GM23338 (cell line): ENCODE results near the gene RAB29. TPM values are rescaled to one million over a fixed set of nuclear protein-coding genes. Genes with fewer than 3 reads are reported as not detected.

ENCODE experiments used
- ATAC-seq: fragments of 200-7000 bp; cut with Tn5 transposase; 3 replicates; pipeline ENCODE4 v1.9.1; 2020
- DNase-seq: peaks from one replicate; pipeline ENCODE4 v3.0.0-alpha.2; 2015; ENCODE audit warnings: low spot score
- H2AFZ ChIP-seq: fragments of 200-600 bp; sonication (generic); 2 replicates; pipeline ENCODE4 v1.8.0; 2016; ENCODE audit warnings: antibody characterized with exemption, mild to moderate bottlenecking, moderate library complexity
- H3F3A ChIP-seq: fragments of 200-600 bp; sonication (generic); replicated peaks from 2 replicates; pipeline ENCODE4 v1.8.0; 2017; ENCODE audit warnings: antibody characterized with exemption, mixed run types, low read depth
- H3K27ac ChIP-seq: fragments of 200-600 bp; sonication (generic); 2 replicates; pipeline ENCODE4 v1.6.1; 2016; ENCODE audit warnings: low read depth
- H3K27me3 ChIP-seq: fragments of 200-600 bp; sonication (generic); 2 replicates; pipeline ENCODE4 v1.8.0; 2016; ENCODE audit warnings: mild to moderate bottlenecking, mixed run types, moderate library complexity; ENCODE audit not compliant: insufficient read depth
- H3K36me3 ChIP-seq: fragments of 200-600 bp; sonication (generic); 2 replicates; pipeline ENCODE4 v1.8.0; 2016; ENCODE audit warnings: mild to moderate bottlenecking; ENCODE audit not compliant: insufficient read depth
- H3K4me1 ChIP-seq: fragments of 200-600 bp; sonication (generic); 2 replicates; pipeline ENCODE4 v1.8.0; 2016; ENCODE audit warnings: mild to moderate bottlenecking, moderate library complexity; ENCODE audit not compliant: insufficient read depth
- H3K4me2 ChIP-seq: fragments of 200-600 bp; sonication (generic); 2 replicates; pipeline ENCODE4 v1.7.1; 2017; ENCODE audit warnings: mixed run types
- H3K4me3 ChIP-seq: fragments of 200-600 bp; sonication (generic); 2 replicates; pipeline ENCODE4 v1.6.1; 2016; ENCODE audit warnings: mixed run types
- H3K79me2 ChIP-seq: fragments of 200-600 bp; sonication (generic); replicated peaks from 2 replicates; pipeline ENCODE4 v1.8.0; 2017; ENCODE audit warnings: mild to moderate bottlenecking; ENCODE audit not compliant: insufficient read depth
- H3K9me2 ChIP-seq: fragments of 200-600 bp; sonication (generic); 2 replicates; pipeline ENCODE4 v1.8.0; 2017; ENCODE audit not compliant: insufficient read depth
- H4K20me1 ChIP-seq: fragments of 200-600 bp; sonication (generic); replicated peaks from 2 replicates; pipeline ENCODE4 v1.8.0; 2017; ENCODE audit warnings: mild to moderate bottlenecking; ENCODE audit not compliant: insufficient read depth
- H3K27ac Mint-ChIP-seq: 2 replicates; pipeline ENCODE4 v1.8.0; 2020; ENCODE audit warnings: inconsistent platforms, mild to moderate bottlenecking, moderate library complexity, mixed read lengths
- H3K27me3 Mint-ChIP-seq: 3 replicates; pipeline ENCODE4 v1.8.0; 2022; ENCODE audit warnings: low read depth, mild to moderate bottlenecking, moderate library complexity, mixed read lengths, inconsistent platforms; ENCODE audit not compliant: insufficient read depth, poor library complexity
- H3K36me3 Mint-ChIP-seq: 3 replicates; pipeline ENCODE4 v1.8.0; 2021; ENCODE audit warnings: low read depth, mild to moderate bottlenecking, inconsistent platforms, moderate library complexity, mixed read lengths
- H3K4me1 Mint-ChIP-seq: 3 replicates; pipeline ENCODE4 v1.8.0; 2020; ENCODE audit warnings: mild to moderate bottlenecking, inconsistent platforms, mixed read lengths
- H3K4me3 Mint-ChIP-seq: 3 replicates; pipeline ENCODE4 v1.8.0; 2021; ENCODE audit warnings: moderate library complexity, mild to moderate bottlenecking, inconsistent platforms, mixed read lengths
- H3K9me3 Mint-ChIP-seq: 3 replicates; pipeline ENCODE4 v1.8.0; 2020; ENCODE audit warnings: moderate library complexity, mild to moderate bottlenecking, inconsistent platforms, mixed read lengths
- CREB1 ChIP-seq: fragments of 250-450 bp; sonication (Bioruptor Pico); IDR thresholded peaks from 2 replicates; pipeline ENCODE4 v1.5.0; 2020; ENCODE audit warnings: low read depth, mild to moderate bottlenecking, moderate library complexity
- EZH2 ChIP-seq: fragments of 200-600 bp; sonication (generic); IDR thresholded peaks from one replicate; pipeline ENCODE4 v1.8.0; 2017; ENCODE audit warnings: antibody characterized with exemption, mild to moderate bottlenecking, low read depth; ENCODE audit not compliant: unreplicated experiment
- EZH2phosphoT487 ChIP-seq: fragments of 200-600 bp; sonication (generic); IDR thresholded peaks from one replicate; pipeline ENCODE4 v1.8.1; 2018; ENCODE audit warnings: antibody characterized with exemption; ENCODE audit not compliant: unreplicated experiment
- JUNB ChIP-seq: IDR thresholded peaks from one replicate; pipeline ENCODE4 v1.6.1; 2016; ENCODE audit warnings: antibody characterized with exemption; ENCODE audit not compliant: unreplicated experiment
- NANOG ChIP-seq: IDR thresholded peaks from 2 replicates; pipeline ENCODE4 v1.6.1; 2016; ENCODE audit warnings: antibody characterized with exemption, borderline replicate concordance
- POLR2AphosphoS5 ChIP-seq: IDR thresholded peaks from 2 replicates; pipeline ENCODE4 v1.6.1; 2016; ENCODE audit warnings: antibody characterized with exemption, low read depth
- STAT1 ChIP-seq: IDR thresholded peaks from one replicate; pipeline ENCODE4 v1.6.1; 2016; ENCODE audit warnings: antibody characterized with exemption; ENCODE audit not compliant: unreplicated experiment
- ZNF114 ChIP-seq: fragments of 250-450 bp; sonication (Bioruptor Pico); IDR thresholded peaks from 2 replicates; pipeline ENCODE4 v1.5.0; 2020; ENCODE audit warnings: mild to moderate bottlenecking, moderate library complexity
- ZNF331 ChIP-seq: fragments of 250-450 bp; sonication (Bioruptor Pico); IDR thresholded peaks from 2 replicates; pipeline ENCODE4 v1.5.0; 2020; ENCODE audit warnings: low read depth, mild to moderate bottlenecking, moderate library complexity
- polyA plus RNA-seq: library from polyadenylated mRNA; unstranded; fragments of >200 nt; fragmentation: Nextera tagmentation; extraction: Ambion mirVana; gene quantifications from 2 replicates; pipeline ENCODE4 v1.2.1, GENCODE V29; 2016
- total RNA-seq: library from RNA; depleted of rRNA; stranded (reverse); fragments of >200 nt; shearing (Covaris generic); gene quantifications from 2 replicates; pipeline ENCODE4 v1.2.3, GENCODE V29; 2014
- TF ChIP-seq, protein P1 (sequence below), 2 experiments: fragments of 200-600 bp in 1 of 2; sonication (generic) in 1 of 2; conservative IDR thresholded peaks; 2 replicates each; pipeline versions ENCODE4 v1.5.1 to v1.6.1; 2016 to 2017; ENCODE audit warnings: antibody characterized with exemption in 2 of 2, low read depth in 2 of 2, mild to moderate bottlenecking in 2 of 2, moderate library complexity in 1 of 2
- TF ChIP-seq, protein P2 (sequence below): IDR thresholded peaks from 2 replicates; pipeline ENCODE4 v1.6.1; 2016; ENCODE audit warnings: antibody characterized with exemption
- TF ChIP-seq, protein P3 (sequence below): fragments of 250-450 bp; sonication (Bioruptor Pico); IDR thresholded peaks from 2 replicates; pipeline ENCODE4 v1.5.0; 2020; ENCODE audit warnings: mild to moderate bottlenecking, moderate library complexity
- TF ChIP-seq, protein P4 (sequence below): IDR thresholded peaks from one replicate; pipeline ENCODE4 v1.6.1; 2018; ENCODE audit warnings: antibody characterized with exemption; ENCODE audit not compliant: unreplicated experiment

RAB29 gene
- total and polyA plus RNA-seq, 2 experiments from 2014 or later: 7.1 to 9.1 TPM

DNA sequence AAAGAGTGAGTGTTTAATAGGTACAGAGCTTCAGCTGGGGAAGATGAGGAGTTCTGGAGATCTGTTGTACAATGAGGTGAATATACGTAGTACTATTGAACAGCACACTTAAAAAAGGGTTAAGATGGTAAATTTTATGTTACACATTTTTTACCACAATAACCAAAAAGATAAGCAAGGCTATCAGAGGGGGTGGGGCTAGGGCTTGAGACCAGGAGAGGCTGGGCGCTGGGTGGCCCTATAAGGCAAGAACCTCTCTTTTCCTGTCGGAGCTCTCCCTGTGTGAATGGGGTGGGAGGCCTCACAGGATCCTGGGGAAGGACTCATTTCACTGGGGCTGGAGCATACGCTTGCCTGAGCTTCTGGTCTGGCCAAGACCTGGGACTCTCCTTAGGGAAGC lies 28.7 kb upstream of the RAB29 start:
- peaks cover 16% of the 10 kb centered on the region for H3K36me3 Mint-ChIP-seq
- no peaks in the 10 kb centered on the region for H3K27me3 ChIP-seq
- no peaks in the 10 kb centered on the region; the same call in 1 of the 2 replicates for H3K36me3 ChIP-seq
- no peaks in the 10 kb centered on the region for H3K9me2 ChIP-seq
- H3K4me2 ChIP-seq: no peak overlapping the region
- no peaks in the 10 kb centered on the region for H3F3A ChIP-seq
- peaks cover 12% of the 10 kb centered on the region for H4K20me1 ChIP-seq
- peak; percentile 25 for ATAC-seq
- no peak overlapping the region for H3K4me3 Mint-ChIP-seq
- H3K9me3 Mint-ChIP-seq: no peaks in the 10 kb centered on the region
- no peak overlapping the region for H2AFZ ChIP-seq
- peaks cover 10% of the 10 kb centered on the region for H3K4me1 Mint-ChIP-seq
- peaks cover 3% of the 10 kb centered on the region for H3K27me3 Mint-ChIP-seq
- TF ChIP-seq, protein P1, sequence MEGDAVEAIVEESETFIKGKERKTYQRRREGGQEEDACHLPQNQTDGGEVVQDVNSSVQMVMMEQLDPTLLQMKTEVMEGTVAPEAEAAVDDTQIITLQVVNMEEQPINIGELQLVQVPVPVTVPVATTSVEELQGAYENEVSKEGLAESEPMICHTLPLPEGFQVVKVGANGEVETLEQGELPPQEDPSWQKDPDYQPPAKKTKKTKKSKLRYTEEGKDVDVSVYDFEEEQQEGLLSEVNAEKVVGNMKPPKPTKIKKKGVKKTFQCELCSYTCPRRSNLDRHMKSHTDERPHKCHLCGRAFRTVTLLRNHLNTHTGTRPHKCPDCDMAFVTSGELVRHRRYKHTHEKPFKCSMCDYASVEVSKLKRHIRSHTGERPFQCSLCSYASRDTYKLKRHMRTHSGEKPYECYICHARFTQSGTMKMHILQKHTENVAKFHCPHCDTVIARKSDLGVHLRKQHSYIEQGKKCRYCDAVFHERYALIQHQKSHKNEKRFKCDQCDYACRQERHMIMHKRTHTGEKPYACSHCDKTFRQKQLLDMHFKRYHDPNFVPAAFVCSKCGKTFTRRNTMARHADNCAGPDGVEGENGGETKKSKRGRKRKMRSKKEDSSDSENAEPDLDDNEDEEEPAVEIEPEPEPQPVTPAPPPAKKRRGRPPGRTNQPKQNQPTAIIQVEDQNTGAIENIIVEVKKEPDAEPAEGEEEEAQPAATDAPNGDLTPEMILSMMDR (conservative IDR thresholded peaks at IDR 0.05; ENCODE audit: low read depth in 2 of 2): no peak
- TF ChIP-seq, protein P2, sequence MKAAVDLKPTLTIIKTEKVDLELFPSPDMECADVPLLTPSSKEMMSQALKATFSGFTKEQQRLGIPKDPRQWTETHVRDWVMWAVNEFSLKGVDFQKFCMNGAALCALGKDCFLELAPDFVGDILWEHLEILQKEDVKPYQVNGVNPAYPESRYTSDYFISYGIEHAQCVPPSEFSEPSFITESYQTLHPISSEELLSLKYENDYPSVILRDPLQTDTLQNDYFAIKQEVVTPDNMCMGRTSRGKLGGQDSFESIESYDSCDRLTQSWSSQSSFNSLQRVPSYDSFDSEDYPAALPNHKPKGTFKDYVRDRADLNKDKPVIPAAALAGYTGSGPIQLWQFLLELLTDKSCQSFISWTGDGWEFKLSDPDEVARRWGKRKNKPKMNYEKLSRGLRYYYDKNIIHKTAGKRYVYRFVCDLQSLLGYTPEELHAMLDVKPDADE: no peak
- no peak for TF ChIP-seq CREB1 (CRISPR knock-in tag)
- TF ChIP-seq, protein P3, sequence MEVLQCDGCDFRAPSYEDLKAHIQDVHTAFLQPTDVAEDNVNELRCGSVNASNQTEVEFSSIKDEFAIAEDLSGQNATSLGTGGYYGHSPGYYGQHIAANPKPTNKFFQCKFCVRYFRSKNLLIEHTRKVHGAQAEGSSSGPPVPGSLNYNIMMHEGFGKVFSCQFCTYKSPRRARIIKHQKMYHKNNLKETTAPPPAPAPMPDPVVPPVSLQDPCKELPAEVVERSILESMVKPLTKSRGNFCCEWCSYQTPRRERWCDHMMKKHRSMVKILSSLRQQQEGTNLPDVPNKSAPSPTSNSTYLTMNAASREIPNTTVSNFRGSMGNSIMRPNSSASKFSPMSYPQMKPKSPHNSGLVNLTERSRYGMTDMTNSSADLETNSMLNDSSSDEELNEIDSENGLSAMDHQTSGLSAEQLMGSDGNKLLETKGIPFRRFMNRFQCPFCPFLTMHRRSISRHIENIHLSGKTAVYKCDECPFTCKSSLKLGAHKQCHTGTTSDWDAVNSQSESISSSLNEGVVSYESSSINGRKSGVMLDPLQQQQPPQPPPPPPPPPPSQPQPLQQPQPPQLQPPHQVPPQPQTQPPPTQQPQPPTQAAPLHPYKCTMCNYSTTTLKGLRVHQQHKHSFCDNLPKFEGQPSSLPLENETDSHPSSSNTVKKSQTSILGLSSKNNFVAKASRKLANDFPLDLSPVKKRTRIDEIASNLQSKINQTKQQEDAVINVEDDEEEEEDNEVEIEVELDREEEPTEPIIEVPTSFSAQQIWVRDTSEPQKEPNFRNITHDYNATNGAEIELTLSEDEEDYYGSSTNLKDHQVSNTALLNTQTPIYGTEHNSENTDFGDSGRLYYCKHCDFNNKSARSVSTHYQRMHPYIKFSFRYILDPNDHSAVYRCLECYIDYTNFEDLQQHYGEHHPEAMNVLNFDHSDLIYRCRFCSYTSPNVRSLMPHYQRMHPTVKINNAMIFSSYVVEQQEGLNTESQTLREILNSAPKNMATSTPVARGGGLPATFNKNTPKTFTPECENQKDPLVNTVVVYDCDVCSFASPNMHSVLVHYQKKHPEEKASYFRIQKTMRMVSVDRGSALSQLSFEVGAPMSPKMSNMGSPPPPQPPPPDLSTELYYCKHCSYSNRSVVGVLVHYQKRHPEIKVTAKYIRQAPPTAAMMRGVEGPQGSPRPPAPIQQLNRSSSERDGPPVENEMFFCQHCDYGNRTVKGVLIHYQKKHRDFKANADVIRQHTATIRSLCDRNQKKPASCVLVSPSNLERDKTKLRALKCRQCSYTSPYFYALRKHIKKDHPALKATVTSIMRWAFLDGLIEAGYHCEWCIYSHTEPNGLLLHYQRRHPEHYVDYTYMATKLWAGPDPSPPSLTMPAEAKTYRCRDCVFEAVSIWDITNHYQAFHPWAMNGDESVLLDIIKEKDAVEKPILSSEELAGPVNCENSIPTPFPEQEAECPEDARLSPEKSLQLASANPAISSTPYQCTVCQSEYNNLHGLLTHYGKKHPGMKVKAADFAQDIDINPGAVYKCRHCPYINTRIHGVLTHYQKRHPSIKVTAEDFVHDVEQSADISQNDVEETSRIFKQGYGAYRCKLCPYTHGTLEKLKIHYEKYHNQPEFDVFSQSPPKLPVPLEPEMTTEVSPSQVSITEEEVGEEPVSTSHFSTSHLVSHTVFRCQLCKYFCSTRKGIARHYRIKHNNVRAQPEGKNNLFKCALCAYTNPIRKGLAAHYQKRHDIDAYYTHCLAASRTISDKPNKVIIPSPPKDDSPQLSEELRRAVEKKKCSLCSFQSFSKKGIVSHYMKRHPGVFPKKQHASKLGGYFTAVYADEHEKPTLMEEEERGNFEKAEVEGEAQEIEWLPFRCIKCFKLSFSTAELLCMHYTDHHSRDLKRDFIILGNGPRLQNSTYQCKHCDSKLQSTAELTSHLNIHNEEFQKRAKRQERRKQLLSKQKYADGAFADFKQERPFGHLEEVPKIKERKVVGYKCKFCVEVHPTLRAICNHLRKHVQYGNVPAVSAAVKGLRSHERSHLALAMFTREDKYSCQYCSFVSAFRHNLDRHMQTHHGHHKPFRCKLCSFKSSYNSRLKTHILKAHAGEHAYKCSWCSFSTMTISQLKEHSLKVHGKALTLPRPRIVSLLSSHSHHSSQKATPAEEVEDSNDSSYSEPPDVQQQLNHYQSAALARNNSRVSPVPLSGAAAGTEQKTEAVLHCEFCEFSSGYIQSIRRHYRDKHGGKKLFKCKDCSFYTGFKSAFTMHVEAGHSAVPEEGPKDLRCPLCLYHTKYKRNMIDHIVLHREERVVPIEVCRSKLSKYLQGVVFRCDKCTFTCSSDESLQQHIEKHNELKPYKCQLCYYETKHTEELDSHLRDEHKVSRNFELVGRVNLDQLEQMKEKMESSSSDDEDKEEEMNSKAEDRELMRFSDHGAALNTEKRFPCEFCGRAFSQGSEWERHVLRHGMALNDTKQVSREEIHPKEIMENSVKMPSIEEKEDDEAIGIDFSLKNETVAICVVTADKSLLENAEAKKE: no peak
- TF ChIP-seq ZNF114 (CRISPR knock-in tag): no peak
- no peak for TF ChIP-seq POLR2AphosphoS5
- no peak for TF ChIP-seq STAT1
- no peak for TF ChIP-seq ZNF331 (CRISPR knock-in tag)
- TF ChIP-seq EZH2phosphoT487: no peak
- TF ChIP-seq, protein P4, sequence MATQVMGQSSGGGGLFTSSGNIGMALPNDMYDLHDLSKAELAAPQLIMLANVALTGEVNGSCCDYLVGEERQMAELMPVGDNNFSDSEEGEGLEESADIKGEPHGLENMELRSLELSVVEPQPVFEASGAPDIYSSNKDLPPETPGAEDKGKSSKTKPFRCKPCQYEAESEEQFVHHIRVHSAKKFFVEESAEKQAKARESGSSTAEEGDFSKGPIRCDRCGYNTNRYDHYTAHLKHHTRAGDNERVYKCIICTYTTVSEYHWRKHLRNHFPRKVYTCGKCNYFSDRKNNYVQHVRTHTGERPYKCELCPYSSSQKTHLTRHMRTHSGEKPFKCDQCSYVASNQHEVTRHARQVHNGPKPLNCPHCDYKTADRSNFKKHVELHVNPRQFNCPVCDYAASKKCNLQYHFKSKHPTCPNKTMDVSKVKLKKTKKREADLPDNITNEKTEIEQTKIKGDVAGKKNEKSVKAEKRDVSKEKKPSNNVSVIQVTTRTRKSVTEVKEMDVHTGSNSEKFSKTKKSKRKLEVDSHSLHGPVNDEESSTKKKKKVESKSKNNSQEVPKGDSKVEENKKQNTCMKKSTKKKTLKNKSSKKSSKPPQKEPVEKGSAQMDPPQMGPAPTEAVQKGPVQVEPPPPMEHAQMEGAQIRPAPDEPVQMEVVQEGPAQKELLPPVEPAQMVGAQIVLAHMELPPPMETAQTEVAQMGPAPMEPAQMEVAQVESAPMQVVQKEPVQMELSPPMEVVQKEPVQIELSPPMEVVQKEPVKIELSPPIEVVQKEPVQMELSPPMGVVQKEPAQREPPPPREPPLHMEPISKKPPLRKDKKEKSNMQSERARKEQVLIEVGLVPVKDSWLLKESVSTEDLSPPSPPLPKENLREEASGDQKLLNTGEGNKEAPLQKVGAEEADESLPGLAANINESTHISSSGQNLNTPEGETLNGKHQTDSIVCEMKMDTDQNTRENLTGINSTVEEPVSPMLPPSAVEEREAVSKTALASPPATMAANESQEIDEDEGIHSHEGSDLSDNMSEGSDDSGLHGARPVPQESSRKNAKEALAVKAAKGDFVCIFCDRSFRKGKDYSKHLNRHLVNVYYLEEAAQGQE: no peak
- no peak for TF ChIP-seq JUNB
- no peak for TF ChIP-seq NANOG
- TF ChIP-seq EZH2: no peak
- H3K27ac Mint-ChIP-seq: no peak overlapping the region
- no peak for DNase-seq
- H3K27ac ChIP-seq: no peak overlapping the region
- no peak overlapping the region for H3K4me3 ChIP-seq
- no peaks in the 10 kb centered on the region for H3K4me1 ChIP-seq
- H3K79me2 ChIP-seq: peaks cover 51% of the 10 kb centered on the region
